Posterior vena cava (tissue), 2 donors: ENCODE measurements around the gene MLKL. TPM values are rescaled to one million over a fixed set of nuclear protein-coding genes. Genes with fewer than 3 reads are reported as not detected.
A peak's percentile ranks its signal among the peaks of the same experiment; 100 is the strongest.
"Not testable (repeated sequence)": the region's sequence is repeated elsewhere in the genome, so short reads cannot be mapped to it uniquely, and the experiment has no call there.

ENCODE experiments used
- DNase-seq: peaks from one replicate; pipeline ENCODE4 v3.0.0-alpha.2; 2020; ENCODE audit warnings: low spot score
- intact Hi-C, 2 donors: fragments of 100-400 bp; cut with DNase I; formaldehyde crosslinking; loops; one replicate each; pipeline versions ENCODE4 v1.14.1 to v1.14.2; 2022 to 2023
- total RNA-seq, 2 donors: library from RNA; stranded (reverse); fragmentation: NEBNext Ultra II Directional; extraction: Animal tissue kit (Norgen Biotek cat#: 25700); gene quantifications; one replicate each; pipeline ENCODE4 v1.2.1, GENCODE V29; 2021
- donor health status: DM: yes; HTN: yes; CAD: no.
- donor health status: DM: yes; HTN: yes; CAD: no.

MLKL gene
- total RNA-seq, 2 donors from 2014 or later: 13.7 to 14.4 TPM

GRCh38 chr16:74735162-74735452 is 34.4 kb upstream of the MLKL start:
- DNase-seq: no peak
- intact Hi-C loops: no loop called here

DNA sequence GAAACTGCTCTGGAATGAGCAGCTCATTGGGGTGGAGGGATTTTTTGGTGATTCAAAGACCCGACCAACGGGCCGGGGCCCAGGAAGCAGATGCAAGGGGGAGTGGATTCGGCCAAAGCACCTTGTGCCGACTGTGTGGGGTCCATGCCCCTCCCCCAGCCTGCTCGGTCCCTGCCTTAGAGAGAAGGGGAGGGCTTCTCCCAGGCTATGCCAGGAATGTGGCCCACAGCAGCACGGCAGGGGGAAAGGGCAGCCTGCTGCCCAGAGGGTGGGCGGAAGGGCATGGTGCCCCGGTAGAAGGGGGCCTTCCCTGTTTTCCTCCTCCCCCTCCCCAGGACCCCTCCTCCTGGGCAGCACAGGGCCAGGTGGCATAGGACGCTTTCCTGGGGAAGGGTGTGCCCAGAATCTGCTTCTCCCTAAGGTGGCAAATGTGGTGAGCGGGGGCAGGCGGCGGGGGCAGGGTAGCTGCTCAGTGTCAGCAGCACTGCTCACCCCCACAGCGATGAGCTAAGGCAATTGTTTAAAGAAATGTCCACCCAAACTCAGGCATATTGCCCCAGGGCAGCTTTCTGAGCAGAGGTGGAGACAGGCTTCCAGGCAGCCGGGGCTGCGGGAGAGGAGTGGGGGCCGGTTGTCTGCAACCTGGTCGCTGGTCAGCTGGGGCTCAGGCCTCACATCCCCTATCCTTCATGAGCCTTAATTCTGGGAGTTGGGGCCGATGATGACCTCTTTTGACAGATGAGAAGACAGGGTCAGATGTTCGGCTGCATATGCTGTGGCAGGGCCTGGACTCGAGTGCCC is 33.9 kb upstream of the MLKL start:
- no peak for DNase-seq
- intact Hi-C loops: no loop called here

GRCh38 chr16:74732707-74733350 is 32.2 kb upstream of the MLKL start:
- intact Hi-C loops: no loop called here
- DNase-seq: no peak

GRCh38 chr16:74731853-74732477 is 31.3 kb upstream of the MLKL start:
- no peak for DNase-seq
- intact Hi-C loops: no loop called here

DNA sequence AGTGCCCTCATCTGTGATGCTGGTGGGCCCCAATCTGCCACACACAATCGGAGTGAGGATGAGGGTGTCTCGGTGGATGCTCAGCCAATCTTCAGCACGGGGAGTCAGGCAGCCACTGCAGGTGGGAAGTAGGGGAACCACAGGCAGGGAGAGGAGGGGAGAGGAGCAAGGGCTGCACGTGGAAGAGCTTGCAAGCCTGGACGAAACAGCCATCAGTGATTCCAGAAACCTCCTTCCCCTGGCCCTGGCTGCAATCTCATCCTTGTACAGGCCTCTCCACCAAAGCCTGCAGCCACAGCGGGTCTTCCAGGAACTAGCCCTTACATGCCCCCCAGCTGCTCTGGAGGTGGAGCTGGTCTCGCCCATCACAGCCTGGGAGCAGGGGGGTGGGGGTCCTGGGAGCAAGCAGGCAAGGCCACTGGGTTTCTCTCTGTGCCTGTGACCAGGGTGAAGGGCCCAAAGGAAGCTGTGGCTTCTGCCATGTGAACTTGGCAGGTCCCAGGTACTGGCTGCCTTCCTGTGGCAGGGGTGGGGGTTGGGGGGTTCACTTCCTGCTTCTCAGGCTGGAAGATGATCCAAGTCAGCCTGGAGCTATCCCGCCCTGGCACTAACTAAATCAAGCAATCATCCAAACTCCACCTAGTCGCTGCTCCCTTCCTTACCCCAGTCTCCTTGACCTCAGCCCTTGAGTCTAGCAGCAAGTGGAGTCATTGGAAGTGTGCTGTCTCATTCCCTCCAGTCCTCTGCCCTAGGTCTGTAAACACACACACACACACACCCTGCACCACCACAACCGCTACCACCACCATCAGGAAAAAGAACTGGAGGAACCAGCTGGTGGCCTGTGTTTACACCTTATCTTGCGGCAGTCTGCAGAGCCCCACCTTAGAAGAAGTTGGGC is 29.4 kb upstream of the MLKL start:
- DNase-seq: no peak
- intact Hi-C loops: loop anchor here in 1 of 2 donors (10.0 kb wide), 1 partner anchor 855 kb away; no protein-coding TSS in a partner anchor

DNA sequence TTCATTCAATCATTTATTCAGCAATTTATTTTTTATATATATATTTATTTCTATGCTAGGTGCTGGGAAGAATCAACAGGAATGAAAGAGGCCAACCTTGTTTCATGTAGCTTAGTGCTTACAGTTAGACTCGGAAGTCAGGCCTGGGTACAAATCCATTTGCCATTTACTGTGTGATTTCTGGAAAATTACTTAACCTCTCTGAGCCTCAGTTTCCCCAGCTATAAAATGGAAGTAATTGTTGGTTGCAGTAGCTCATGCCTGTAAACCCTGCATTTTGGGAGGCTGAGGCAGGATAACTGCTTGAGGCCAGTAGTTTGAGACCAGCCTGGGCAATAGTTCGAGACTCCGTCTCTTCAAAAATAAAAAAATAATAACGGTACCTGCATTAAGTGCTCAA is 27.2 kb upstream of the MLKL start:
- intact Hi-C loops: loop anchor here in 1 of 2 donors (10.0 kb wide), 1 partner anchor 853 kb away; no protein-coding TSS in a partner anchor
- no peak for DNase-seq

DNA sequence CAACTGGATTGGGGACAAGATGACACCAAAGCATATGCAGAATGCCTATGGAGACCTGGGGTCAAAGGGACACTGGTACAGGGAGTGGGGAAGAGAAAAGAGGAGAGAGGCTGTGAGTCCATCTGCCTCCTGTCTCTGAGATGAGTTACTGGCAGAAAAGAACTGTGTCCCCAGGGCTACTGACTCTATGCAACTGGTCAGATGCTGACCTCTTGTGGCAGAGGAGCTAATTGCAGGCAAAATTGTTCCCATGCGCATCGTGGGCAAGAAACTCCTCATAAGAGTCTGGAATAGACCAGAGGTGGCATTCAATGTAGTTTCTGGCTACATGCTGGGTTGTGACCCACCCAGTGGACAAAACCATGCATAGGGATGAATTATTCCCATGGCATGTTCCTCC is 26.1 kb upstream of the MLKL start:
- intact Hi-C loops: loop anchor here in 1 of 2 donors (10.0 kb wide), 1 partner anchor 852 kb away; no protein-coding TSS in a partner anchor
- DNase-seq: no peak

GRCh38 chr16:74725651-74726455 is 25.2 kb upstream of the MLKL start:
- intact Hi-C loops: loop anchor here in 1 of 2 donors (10.0 kb wide), 1 partner anchor 851 kb away; no protein-coding TSS in a partner anchor
- no peak for DNase-seq

DNA sequence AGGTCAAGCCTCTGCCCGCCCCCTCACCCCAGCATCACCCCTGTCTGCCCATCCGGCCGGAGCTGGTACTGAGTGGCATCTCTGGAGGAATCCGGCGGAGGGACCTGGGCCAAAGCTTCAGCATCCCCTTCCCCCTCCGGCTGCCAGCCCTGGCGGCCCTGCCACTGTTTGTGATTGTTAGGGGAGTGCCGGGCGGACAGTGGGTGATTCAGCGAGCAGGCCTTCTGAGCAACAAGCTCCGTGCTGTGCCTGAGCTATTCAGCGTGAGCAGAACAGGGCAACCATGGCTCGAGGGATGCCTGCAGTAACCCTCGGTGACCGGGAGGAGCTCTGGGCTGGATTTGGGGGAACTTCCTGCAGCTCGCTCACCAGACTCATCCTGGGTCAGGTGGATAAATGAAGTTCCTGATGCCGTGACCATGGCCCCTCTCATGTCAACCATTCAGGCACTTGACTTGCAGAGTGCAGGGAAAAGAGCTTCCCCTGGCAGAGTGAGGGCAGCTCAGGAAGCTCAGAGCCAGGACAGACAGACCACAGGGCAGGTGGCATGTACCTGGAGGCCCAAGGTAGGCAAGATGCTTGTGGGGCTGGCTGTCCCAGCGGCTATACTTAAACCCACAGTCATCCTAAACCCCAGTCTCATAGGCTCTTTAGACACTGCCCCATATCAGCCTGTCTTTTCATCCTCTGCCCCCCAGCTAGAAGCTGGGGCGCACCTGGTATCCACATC is 24.3 kb upstream of the MLKL start:
- DNase-seq: no peak
- intact Hi-C loops: loop anchor here in 1 of 2 donors (10.0 kb wide), 1 partner anchor 850 kb away; no protein-coding TSS in a partner anchor

DNA sequence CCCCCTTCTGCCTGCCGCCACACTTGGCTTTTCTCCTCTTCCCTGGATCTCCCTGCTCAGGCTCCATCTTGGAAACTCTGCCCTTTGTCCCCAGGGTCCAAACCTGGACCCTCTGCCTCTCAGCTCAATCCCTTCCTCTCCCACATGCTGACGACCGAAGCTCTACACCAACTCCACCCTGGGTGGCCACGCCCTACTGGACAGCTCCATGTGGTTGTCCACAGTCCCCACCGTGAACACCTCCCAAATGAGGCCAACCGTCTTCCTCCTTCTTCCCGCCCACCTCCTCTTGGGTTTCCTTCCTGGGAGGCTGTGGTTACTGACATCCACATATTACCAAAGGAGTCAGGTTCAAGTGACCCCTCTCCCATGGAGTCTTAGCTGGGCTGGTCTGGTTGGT is 22.6 kb upstream of the MLKL start:
- intact Hi-C loops: loop anchor here in 1 of 2 donors (10.0 kb wide), 1 partner anchor 848 kb away; no protein-coding TSS in a partner anchor
- no peak for DNase-seq

GRCh38 chr16:74722156-74722555 is 21.5 kb upstream of the MLKL start:
- intact Hi-C loops: loop anchor here in 1 of 2 donors (10.0 kb wide), 1 partner anchor 847 kb away; no protein-coding TSS in a partner anchor

GRCh38 chr16:74721716-74722115 is 21.1 kb upstream of the MLKL start:
- intact Hi-C loops: loop anchor here in 1 of 2 donors (10.0 kb wide), 1 partner anchor 847 kb away; no protein-coding TSS in a partner anchor
- peak; percentile 35 for DNase-seq

More at GRCh38 chr16:74722156-74722555, 21.5 kb upstream of the MLKL start:
- DNase-seq: not testable (repeated sequence)

GRCh38 chr16:74720579-74720978 is 19.9 kb upstream of the MLKL start:
- intact Hi-C loops: loop anchor here in 1 of 2 donors (10.0 kb wide), 1 partner anchor 846 kb away; no protein-coding TSS in a partner anchor

GRCh38 chr16:74718741-74719610 is 18.3 kb upstream of the MLKL start:
- no peak for DNase-seq
- intact Hi-C loops: loop anchor here in 1 of 2 donors (10.0 kb wide), 1 partner anchor 146 kb away; no protein-coding TSS in a partner anchor

More at GRCh38 chr16:74720579-74720978, 19.9 kb upstream of the MLKL start:
- DNase-seq: no peak

DNA sequence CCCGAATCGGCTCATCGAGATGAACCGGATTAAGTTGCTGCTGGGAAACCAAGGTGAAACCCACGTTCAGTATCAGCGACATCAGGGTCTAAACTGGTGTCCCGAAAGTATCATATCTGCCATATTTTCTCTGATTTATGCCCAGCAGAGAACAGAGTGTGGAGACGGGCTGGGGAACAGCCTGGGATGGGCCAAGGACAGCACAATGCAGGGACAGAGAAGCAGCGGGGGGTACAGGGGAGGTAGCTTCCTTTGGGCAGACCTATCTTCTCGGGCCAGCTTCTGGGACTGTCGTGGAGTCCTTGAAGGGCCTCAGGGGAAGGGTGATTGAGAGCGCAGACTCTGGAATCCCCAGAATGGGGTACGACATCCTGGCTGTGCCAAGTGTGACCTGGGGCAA is 17.5 kb upstream of the MLKL start:
- DNase-seq: no peak
- intact Hi-C loops: loop anchor here in 1 of 2 donors (10.0 kb wide), 1 partner anchor 147 kb away; no protein-coding TSS in a partner anchor

- no peak for DNase-seq
- intact Hi-C loops: loop anchor here in 1 of 2 donors (10.0 kb wide), 1 partner anchor 147 kb away; no protein-coding TSS in a partner anchor
Observed at GRCh38 chr16:74717367-74717766, 16.7 kb upstream of the MLKL start.
